H1 (cell line): Measurements from ENCODE around the gene CS.

ENCODE experiments used
- CBX5 ChIP-seq: fragments of 300-800, 300-1000 bp; sonication (generic); IDR thresholded peaks from 2 replicates; pipeline ENCODE4 v1.7.1; 2016; ENCODE audit warnings: antibody characterized with exemption, low read length, low read depth
- CBX8 ChIP-seq: fragments of 300-800, 300-1000 bp; sonication (generic); IDR thresholded peaks from 2 replicates; pipeline ENCODE4 v1.7.1; 2016; ENCODE audit warnings: low read depth, low read length, borderline replicate concordance
- EP300 ChIP-seq, 2 experiments: IDR thresholded peaks; 1 replicate in 1 of 2; 2 replicates in 1 of 2; pipeline ENCODE4 v1.6.1; 2011 to 2012; ENCODE audit warnings: low read depth in 2 of 2, low read length in 2 of 2, mild to moderate bottlenecking in 2 of 2, borderline replicate concordance in 1 of 2, inconsistent platforms in 1 of 2, moderate library complexity in 1 of 2
- EZH2 ChIP-seq: fragments of 200-600 bp; sonication (generic); IDR thresholded peaks from 2 replicates; pipeline ENCODE4 v1.7.1; 2012; ENCODE audit warnings: low read depth, mild to moderate bottlenecking, moderate library complexity, low read length, inconsistent platforms; ENCODE audit not compliant: severe bottlenecking
- HDAC6 ChIP-seq: IDR thresholded peaks from one replicate; pipeline ENCODE4 v1.7.1; 2012; ENCODE audit warnings: low read depth, mild to moderate bottlenecking, inconsistent platforms, low read length, moderate library complexity
- MAFK ChIP-seq: IDR thresholded peaks from 2 replicates; pipeline ENCODE4 v1.6.1; 2012; ENCODE audit warnings: low read depth, mild to moderate bottlenecking, improper control_type of control experiment, low read length
- POLR2A ChIP-seq, 2 experiments: IDR thresholded peaks; 1 replicate in 1 of 2; 2 replicates in 1 of 2; pipeline ENCODE4 v1.6.1; 2011; ENCODE audit warnings: low read depth in 2 of 2, low read length in 2 of 2, mild to moderate bottlenecking in 2 of 2; ENCODE audit errors: control extremely low read depth in 1 of 2
- SIRT6 ChIP-seq: IDR thresholded peaks from one replicate; pipeline ENCODE4 v1.7.1; 2012; ENCODE audit warnings: low read length, inconsistent platforms
- TEAD4 ChIP-seq: IDR thresholded peaks from 2 replicates; pipeline ENCODE4 v1.6.1; 2012; ENCODE audit warnings: low read depth, low read length, inconsistent platforms, mixed read lengths
- YY1 ChIP-seq: IDR thresholded peaks from 2 replicates; pipeline ENCODE4 v1.6.1; 2011; ENCODE audit warnings: low read depth, mild to moderate bottlenecking, low read length
- ZNF274 ChIP-seq: IDR thresholded peaks from 2 replicates; pipeline ENCODE4 v1.7.0; 2012; ENCODE audit warnings: low read length, borderline replicate concordance; ENCODE audit errors: extremely low read depth
- TF ChIP-seq, protein P1 (sequence below), 3 experiments: IDR thresholded peaks; 1 replicate in 2 of 3; 2 replicates in 1 of 3; pipeline versions ENCODE4 v1.5.1 to v1.6.1; 2011; ENCODE audit warnings: low read length in 3 of 3, mild to moderate bottlenecking in 3 of 3, inconsistent platforms in 2 of 3, low read depth in 1 of 3, moderate library complexity in 1 of 3; ENCODE audit not compliant: insufficient read depth in 1 of 3; ENCODE audit errors: control extremely low read depth in 1 of 3
- TF ChIP-seq, protein P2 (sequence below): IDR thresholded peaks from 2 replicates; pipeline ENCODE4 v1.6.1; 2012; ENCODE audit warnings: low read length, inconsistent platforms
- TF ChIP-seq, protein P3 (sequence below): IDR thresholded peaks from 2 replicates; pipeline ENCODE4 v1.6.1; 2011; ENCODE audit warnings: low read length, improper control_type of control experiment

DNA sequence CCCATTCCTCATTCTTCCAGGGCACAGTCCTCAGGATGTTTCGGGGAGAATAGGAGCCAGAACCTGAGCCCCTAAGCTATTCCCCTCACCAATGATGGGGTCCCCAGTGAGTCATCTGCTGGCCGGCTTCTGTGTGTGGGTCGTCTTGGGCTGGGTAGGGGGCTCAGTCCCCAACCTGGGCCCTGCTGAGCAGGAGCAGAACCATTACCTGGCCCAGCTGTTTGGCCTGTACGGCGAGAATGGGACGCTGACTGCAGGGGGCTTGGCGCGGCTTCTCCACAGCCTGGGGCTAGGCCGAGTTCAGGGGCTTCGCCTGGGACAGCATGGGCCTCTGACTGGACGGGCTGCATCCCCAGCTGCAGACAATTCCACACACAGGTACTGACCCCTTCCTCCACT lies 68.9 kb downstream of the CS start:
- no peak for TF ChIP-seq POLR2A (IDR thresholded peaks at IDR 0.05; ENCODE audit: control extremely low read depth in 1 of 2, low read depth in 2 of 2, low read length in 2 of 2)
- no peak for TF ChIP-seq EP300 (IDR thresholded peaks at IDR 0.05; ENCODE audit: borderline replicate concordance in 1 of 2, low read depth in 2 of 2, low read length in 2 of 2)
- TF ChIP-seq, protein P1, sequence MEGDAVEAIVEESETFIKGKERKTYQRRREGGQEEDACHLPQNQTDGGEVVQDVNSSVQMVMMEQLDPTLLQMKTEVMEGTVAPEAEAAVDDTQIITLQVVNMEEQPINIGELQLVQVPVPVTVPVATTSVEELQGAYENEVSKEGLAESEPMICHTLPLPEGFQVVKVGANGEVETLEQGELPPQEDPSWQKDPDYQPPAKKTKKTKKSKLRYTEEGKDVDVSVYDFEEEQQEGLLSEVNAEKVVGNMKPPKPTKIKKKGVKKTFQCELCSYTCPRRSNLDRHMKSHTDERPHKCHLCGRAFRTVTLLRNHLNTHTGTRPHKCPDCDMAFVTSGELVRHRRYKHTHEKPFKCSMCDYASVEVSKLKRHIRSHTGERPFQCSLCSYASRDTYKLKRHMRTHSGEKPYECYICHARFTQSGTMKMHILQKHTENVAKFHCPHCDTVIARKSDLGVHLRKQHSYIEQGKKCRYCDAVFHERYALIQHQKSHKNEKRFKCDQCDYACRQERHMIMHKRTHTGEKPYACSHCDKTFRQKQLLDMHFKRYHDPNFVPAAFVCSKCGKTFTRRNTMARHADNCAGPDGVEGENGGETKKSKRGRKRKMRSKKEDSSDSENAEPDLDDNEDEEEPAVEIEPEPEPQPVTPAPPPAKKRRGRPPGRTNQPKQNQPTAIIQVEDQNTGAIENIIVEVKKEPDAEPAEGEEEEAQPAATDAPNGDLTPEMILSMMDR (IDR thresholded peaks at IDR 0.05; ENCODE audit: control extremely low read depth in 1 of 3, insufficient read depth in 1 of 3, low read depth in 1 of 3, low read length in 3 of 3) = no peak
- no peak for TF ChIP-seq HDAC6
- no peak for TF ChIP-seq ZNF274
- TF ChIP-seq, protein P2, sequence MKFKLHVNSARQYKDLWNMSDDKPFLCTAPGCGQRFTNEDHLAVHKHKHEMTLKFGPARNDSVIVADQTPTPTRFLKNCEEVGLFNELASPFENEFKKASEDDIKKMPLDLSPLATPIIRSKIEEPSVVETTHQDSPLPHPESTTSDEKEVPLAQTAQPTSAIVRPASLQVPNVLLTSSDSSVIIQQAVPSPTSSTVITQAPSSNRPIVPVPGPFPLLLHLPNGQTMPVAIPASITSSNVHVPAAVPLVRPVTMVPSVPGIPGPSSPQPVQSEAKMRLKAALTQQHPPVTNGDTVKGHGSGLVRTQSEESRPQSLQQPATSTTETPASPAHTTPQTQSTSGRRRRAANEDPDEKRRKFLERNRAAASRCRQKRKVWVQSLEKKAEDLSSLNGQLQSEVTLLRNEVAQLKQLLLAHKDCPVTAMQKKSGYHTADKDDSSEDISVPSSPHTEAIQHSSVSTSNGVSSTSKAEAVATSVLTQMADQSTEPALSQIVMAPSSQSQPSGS = no peak
- TF ChIP-seq CBX8 = no peak
- TF ChIP-seq MAFK = no peak
- TF ChIP-seq CBX5 = no peak
- TF ChIP-seq YY1 = no peak
- no peak for TF ChIP-seq EZH2
- no peak for TF ChIP-seq SIRT6
- TF ChIP-seq, protein P3, sequence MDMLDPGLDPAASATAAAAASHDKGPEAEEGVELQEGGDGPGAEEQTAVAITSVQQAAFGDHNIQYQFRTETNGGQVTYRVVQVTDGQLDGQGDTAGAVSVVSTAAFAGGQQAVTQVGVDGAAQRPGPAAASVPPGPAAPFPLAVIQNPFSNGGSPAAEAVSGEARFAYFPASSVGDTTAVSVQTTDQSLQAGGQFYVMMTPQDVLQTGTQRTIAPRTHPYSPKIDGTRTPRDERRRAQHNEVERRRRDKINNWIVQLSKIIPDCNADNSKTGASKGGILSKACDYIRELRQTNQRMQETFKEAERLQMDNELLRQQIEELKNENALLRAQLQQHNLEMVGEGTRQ = no peak
- TF ChIP-seq TEAD4 = no peak
